ENCODE results near the gene TTBK2. TPM values are rescaled to one million over a fixed set of nuclear protein-coding genes. Genes with fewer than 3 reads are reported as not detected.
A peak's percentile ranks its signal among the peaks of the same experiment; 100 is the strongest.

The TTBK2 gene
- total RNA-seq, 1 donor from 2014 or later, result 19.8 TPM

GRCh38 chr15:42742149-42742548 is 178.4 kb downstream of the TTBK2 start:
- POLR2A ChIA-PET, result no interaction called here
- no peak overlapping the region for H3K27ac Mint-ChIP-seq
- no peak for DNase-seq
- peaks cover 21% of the 10 kb centered on the region for H3K36me3 Mint-ChIP-seq (ENCODE audit: low read depth)
- CTCF ChIA-PET, result no interaction called here
- H3K4me1 Mint-ChIP-seq, result peaks cover 5% of the 10 kb centered on the region
- intact Hi-C loops (cut with micrococcal nuclease), result no loop called here
- H3K9me3 Mint-ChIP-seq, result no peaks in the 10 kb centered on the region
- H3K4me3 Mint-ChIP-seq, result no peak overlapping the region
- no peaks in the 10 kb centered on the region for H3K27me3 Mint-ChIP-seq
- no peak for TF ChIP-seq CTCF (IDR thresholded peaks at IDR 0.05)
- ATAC-seq (ENCODE audit: low read depth), result no peak

GRCh38 chr15:42741710-42742109 is 178.9 kb downstream of the TTBK2 start:
- TF ChIP-seq CTCF (IDR thresholded peaks at IDR 0.05), result no peak
- Mint-ChIP-seq H3K27ac (no peak overlapping the region), H3K9me3 (no peaks in the 10 kb centered on the region), H3K4me1 (peaks cover 6% of the 10 kb centered on the region), H3K36me3 (ENCODE audit: low read depth) (peaks cover 21% of the 10 kb centered on the region), H3K4me3 (no peak overlapping the region), H3K27me3 (no peaks in the 10 kb centered on the region)
- DNase-seq, result no peak
- intact Hi-C loops (cut with micrococcal nuclease), result no loop called here
- ChIA-PET CTCF (no interaction called here), POLR2A (no interaction called here)
- no peak for ATAC-seq (ENCODE audit: low read depth)

- CTCF ChIA-PET, result interaction anchor here (1.9 to 2.5 kb wide), 2 partner anchors 189 kb away, joined by 6 read pairs; no protein-coding TSS in a partner anchor
- DNase-seq, result no peak
- H3K36me3 Mint-ChIP-seq (ENCODE audit: low read depth), result peaks cover 20% of the 10 kb centered on the region
- POLR2A ChIA-PET, result no interaction called here
- peak overlapping the region; percentile 83 for H3K4me3 Mint-ChIP-seq
- H3K27ac Mint-ChIP-seq, result peak overlapping the region; percentile 61
- no peaks in the 10 kb centered on the region for H3K27me3 Mint-ChIP-seq
- H3K9me3 Mint-ChIP-seq, result no peaks in the 10 kb centered on the region
- peaks cover 13% of the 10 kb centered on the region for H3K4me1 Mint-ChIP-seq
- TF ChIP-seq CTCF (IDR thresholded peaks at IDR 0.05), result no peak
- no peak for ATAC-seq (ENCODE audit: low read depth)
- intact Hi-C loops (cut with micrococcal nuclease), result loop anchor here (1.0 to 10.0 kb wide), 5 partner anchors 184 to 633 kb away; partner anchors contain the start of genes CCNDBP1, GANC, TMEM87A and TUBGCP4
Measured at GRCh38 chr15:42737529-42738328, 182.8 kb downstream of the TTBK2 start.

GRCh38 chr15:42736793-42737528 is 183.6 kb downstream of the TTBK2 start, which contains the start of gene CDAN1:
TSS of gene CDAN1 (minus strand) at chr15:42737128. CDS start at chr15:42737102, 26 bp downstream.
- intact Hi-C loops (cut with micrococcal nuclease), result loop anchor here (1.0 to 10.0 kb wide), 5 partner anchors 184 to 634 kb away; partner anchors contain the start of genes CCNDBP1, GANC, TMEM87A and TUBGCP4
- peak; percentile 92 for DNase-seq
- Mint-ChIP-seq H3K4me1 (peaks cover 13% of the 10 kb centered on the region), H3K27me3 (no peaks in the 10 kb centered on the region), H3K27ac (peak within 1 kb of the TSS; percentile 61), H3K9me3 (no peaks in the 10 kb centered on the region), H3K4me3 (peak within 1 kb of the TSS; percentile 83), H3K36me3 (ENCODE audit: low read depth) (peaks cover 26% of the 10 kb centered on the region)
- no peak for TF ChIP-seq CTCF (IDR thresholded peaks at IDR 0.05)
- ATAC-seq (ENCODE audit: low read depth), result peak; percentile 96
- ChIA-PET POLR2A (interaction anchor here (0.6 kb wide), 1 partner anchor 10 kb away, joined by 3 read pairs; no protein-coding TSS in a partner anchor), CTCF (interaction anchor here (2.5 kb wide), 1 partner anchor 189 kb away, joined by 6 read pairs; no protein-coding TSS in a partner anchor)
